ENCODE data around the gene NHERF1. TPM values are rescaled to one million over a fixed set of nuclear protein-coding genes. Genes with fewer than 3 reads are reported as not detected.

The NHERF1 gene
- total and polyA plus RNA-seq, 2 of the 13 experiments (the other 11 are each of a cell fraction or from before 2014, with no cell fraction given) = 169 to 269 TPM

DNA sequence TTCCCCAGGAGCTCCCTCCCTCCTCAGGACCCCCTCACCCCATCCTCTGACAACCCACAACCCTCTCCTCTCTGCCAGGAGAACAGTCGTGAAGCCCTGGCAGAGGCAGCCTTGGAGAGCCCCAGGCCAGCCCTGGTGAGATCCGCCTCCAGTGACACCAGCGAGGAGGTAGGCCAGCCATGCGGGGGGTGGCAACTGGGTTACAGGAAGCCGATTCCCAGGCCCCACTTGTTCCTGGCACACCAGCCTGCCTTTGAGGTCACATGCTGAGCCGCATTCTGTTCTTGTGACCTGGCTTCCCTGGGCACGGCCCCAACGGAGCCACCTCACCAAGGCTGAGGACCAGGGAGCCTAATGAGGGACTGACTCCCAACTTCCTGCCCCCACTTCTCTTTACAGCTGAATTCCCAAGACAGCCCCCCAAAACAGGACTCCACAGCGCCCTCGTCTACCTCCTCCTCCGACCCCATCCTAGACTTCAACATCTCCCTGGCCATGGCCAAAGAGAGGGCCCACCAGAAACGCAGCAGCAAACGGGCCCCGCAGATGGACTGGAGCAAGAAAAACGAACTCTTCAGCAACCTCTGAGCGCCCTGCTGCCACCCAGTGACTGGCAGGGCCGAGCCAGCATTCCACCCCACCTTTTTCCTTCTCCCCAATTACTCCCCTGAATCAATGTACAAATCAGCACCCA, 19.8 kb downstream of the NHERF1 start (continued):
- TF ChIP-seq, protein P1, sequence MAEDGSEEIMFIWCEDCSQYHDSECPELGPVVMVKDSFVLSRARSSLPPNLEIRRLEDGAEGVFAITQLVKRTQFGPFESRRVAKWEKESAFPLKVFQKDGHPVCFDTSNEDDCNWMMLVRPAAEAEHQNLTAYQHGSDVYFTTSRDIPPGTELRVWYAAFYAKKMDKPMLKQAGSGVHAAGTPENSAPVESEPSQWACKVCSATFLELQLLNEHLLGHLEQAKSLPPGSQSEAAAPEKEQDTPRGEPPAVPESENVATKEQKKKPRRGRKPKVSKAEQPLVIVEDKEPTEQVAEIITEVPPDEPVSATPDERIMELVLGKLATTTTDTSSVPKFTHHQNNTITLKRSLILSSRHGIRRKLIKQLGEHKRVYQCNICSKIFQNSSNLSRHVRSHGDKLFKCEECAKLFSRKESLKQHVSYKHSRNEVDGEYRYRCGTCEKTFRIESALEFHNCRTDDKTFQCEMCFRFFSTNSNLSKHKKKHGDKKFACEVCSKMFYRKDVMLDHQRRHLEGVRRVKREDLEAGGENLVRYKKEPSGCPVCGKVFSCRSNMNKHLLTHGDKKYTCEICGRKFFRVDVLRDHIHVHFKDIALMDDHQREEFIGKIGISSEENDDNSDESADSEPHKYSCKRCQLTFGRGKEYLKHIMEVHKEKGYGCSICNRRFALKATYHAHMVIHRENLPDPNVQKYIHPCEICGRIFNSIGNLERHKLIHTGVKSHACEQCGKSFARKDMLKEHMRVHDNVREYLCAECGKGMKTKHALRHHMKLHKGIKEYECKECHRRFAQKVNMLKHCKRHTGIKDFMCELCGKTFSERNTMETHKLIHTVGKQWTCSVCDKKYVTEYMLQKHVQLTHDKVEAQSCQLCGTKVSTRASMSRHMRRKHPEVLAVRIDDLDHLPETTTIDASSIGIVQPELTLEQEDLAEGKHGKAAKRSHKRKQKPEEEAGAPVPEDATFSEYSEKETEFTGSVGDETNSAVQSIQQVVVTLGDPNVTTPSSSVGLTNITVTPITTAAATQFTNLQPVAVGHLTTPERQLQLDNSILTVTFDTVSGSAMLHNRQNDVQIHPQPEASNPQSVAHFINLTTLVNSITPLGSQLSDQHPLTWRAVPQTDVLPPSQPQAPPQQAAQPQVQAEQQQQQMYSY (CRISPR knock-in tag; IDR thresholded peaks at IDR 0.05) = peak; percentile 71; the same call in 1 of the 2 replicates
- TF ChIP-seq HMGXB3 (CRISPR knock-in tag; IDR thresholded peaks at IDR 0.05; ENCODE audit: borderline replicate concordance) (no peak), ZNF768 (CRISPR knock-in tag; IDR thresholded peaks at IDR 0.05) (no peak; the same call in 1 of the 2 replicates), ZNF563 (CRISPR knock-in tag; IDR thresholded peaks at IDR 0.05) (no peak), MAFG (CRISPR knock-in tag; IDR thresholded peaks at IDR 0.05) (no peak), ZMYM4 (CRISPR knock-in tag; IDR thresholded peaks at IDR 0.05) (no peak), SRY (CRISPR knock-in tag; IDR thresholded peaks at IDR 0.05) (no peak), ZNF337 (CRISPR knock-in tag; IDR thresholded peaks at IDR 0.05; ENCODE audit: borderline replicate concordance, low read depth) (no peak), DDIT3 (CRISPR knock-in tag; IDR thresholded peaks at IDR 0.05) (no peak), NONO (IDR thresholded peaks at IDR 0.05) (no peak), NONO (CRISPR knock-in tag; conservative IDR thresholded peaks at IDR 0.05) (0 out of 2 replicates have a peak, but pooled peaks have one; percentile 52), MTA1 (CRISPR knock-in tag; IDR thresholded peaks at IDR 0.05; ENCODE audit: borderline replicate concordance) (peak; percentile 37; the same call in 1 of the 2 replicates), ZNF557 (CRISPR knock-in tag; IDR thresholded peaks at IDR 0.05) (no peak), PHF20 (CRISPR knock-in tag; IDR thresholded peaks at IDR 0.05) (no peak), SMYD3 (CRISPR knock-in tag; IDR thresholded peaks at IDR 0.05) (no peak), LCORL (IDR thresholded peaks at IDR 0.05) (no peak), LCORL (CRISPR knock-in tag; IDR thresholded peaks at IDR 0.05) (no peak), ZNF878 (CRISPR knock-in tag; IDR thresholded peaks at IDR 0.05) (no peak)
- TF ChIP-seq, protein P2, sequence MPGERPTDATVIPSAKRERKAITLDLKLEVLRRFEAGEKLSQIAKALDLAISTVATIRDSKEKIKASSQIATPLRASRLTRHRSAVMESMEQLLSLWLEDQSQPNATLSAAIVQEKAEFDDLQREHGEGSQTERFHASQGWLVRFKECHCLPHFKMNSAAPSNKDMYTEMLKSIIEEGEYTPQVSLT (CRISPR knock-in tag; IDR thresholded peaks at IDR 0.05; ENCODE audit: borderline replicate concordance, low read depth) = no peak
- TF ChIP-seq, protein P3, sequence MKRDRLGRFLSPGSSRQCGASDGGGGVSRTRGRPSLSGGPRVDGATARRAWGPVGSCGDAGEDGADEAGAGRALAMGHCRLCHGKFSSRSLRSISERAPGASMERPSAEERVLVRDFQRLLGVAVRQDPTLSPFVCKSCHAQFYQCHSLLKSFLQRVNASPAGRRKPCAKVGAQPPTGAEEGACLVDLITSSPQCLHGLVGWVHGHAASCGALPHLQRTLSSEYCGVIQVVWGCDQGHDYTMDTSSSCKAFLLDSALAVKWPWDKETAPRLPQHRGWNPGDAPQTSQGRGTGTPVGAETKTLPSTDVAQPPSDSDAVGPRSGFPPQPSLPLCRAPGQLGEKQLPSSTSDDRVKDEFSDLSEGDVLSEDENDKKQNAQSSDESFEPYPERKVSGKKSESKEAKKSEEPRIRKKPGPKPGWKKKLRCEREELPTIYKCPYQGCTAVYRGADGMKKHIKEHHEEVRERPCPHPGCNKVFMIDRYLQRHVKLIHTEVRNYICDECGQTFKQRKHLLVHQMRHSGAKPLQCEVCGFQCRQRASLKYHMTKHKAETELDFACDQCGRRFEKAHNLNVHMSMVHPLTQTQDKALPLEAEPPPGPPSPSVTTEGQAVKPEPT (CRISPR knock-in tag; IDR thresholded peaks at IDR 0.05; ENCODE audit: low read depth) = no peak
